Measurements from ENCODE around the gene ASB14. TPM values are rescaled to one million over a fixed set of nuclear protein-coding genes. Genes with fewer than 3 reads are reported as not detected.

Gene ASB14
- total RNA-seq: not detected in 2 replicates

GRCh38 chr3:57292159-57292896 is at the start of gene ASB14:
ASB14 (minus strand) TSS chr3:57292685; CDS start chr3:57292033, 652 bp downstream.

GRCh38 chr3:57227204-57227929 is 65.1 kb downstream of the ASB14 start, which contains the start of gene APPL1:
APPL1 (plus strand) TSS chr3:57227729; CDS start chr3:57227884, 155 bp downstream.

Other genes with a start within 250 kb of the ASB14 start
- gene SPATA12, start 232.0 kb downstream of the ASB14 start, total RNA-seq: not detected in 2 replicates
- gene IL17RD, start 127.3 kb downstream of the ASB14 start, total RNA-seq: 1.5 and 1.7 TPM in 2 replicates
- gene HESX1, start 92.7 kb downstream of the ASB14 start, total RNA-seq: under 0.01 and 0.85 TPM in 2 replicates
- 43.3 and 45.1 TPM in 2 replicates for gene APPL1, start 65.0 kb downstream of the ASB14 start, total RNA-seq

Data from regular cardiac myocyte (primary cell).